ENCODE measurements around the gene MEGF6. TPM values are rescaled to one million over a fixed set of nuclear protein-coding genes. Genes with fewer than 3 reads are reported as not detected.

The MEGF6 gene
- total RNA-seq, 1 experiment from 2014 or later = 21.3 TPM

DNA sequence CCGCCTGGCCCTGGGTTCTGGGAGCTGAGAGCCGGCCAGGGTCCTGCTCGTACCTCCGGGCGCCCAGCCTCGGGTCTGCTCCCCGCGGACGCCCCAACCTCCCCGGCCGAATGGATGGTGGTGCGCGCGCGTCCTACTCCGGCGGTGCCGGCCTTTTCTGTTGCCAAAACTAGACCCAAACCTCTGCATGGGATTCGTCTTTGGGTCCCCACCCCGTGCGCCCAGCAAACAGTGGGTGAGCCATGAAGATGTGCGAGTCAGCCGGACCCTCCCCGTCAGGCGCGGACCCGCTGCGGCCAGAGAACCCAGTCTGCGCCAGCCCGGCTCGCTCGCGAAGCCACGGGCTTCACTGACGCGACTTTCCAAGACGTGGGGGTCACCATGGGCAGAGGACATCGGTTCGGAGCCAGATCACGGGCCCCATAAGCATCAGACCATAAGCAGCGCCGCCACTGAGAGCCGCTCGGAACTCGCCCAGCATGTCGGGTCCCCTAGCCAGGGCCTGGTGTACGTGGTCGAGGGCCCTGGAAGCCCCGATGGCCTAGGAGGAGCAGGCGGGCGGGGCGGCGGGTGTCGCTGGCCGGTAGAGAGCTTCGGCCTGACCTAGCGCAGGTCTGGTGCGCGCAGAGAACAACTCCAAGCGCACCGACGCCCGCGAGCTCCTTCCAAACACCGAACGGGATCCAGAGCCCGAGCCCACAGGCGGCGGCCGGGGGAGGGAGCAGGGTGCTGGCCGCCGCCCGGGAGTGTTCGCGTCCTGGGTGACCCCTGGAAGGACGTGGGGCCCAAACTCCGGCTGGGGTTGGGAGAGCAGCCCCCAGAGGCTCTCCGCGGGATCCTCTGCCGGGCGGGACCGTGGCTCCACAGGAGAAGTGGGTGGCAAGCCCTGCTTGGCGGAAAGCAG lies 40.0 kb upstream of the MEGF6 start:
- Histone ChIP-seq H3K23me2 (ENCODE audit: insufficient read length, low read depth, low read length, poor library complexity, severe bottlenecking) (peaks cover 28% of the 10 kb centered on the region), H3K56ac (ENCODE audit: insufficient read length, low read depth, low read length) (no peak overlapping the region), H3K9ac (ENCODE audit: extremely low read depth, insufficient read length, low read length) (no peak overlapping the region), H2AK5ac (ENCODE audit: insufficient read length, low read length) (no peak overlapping the region), H2AFZ (ENCODE audit: low read length) (no peak overlapping the region), H2BK5ac (ENCODE audit: insufficient read length, low read length) (no peak overlapping the region), H4K91ac (ENCODE audit: insufficient read length, low read depth, low read length) (no peak overlapping the region), H4K5ac (ENCODE audit: insufficient read length, low read depth, low read length) (no peak overlapping the region), H3K4me2 (ENCODE audit: insufficient read depth, insufficient read length, low read length) (peak overlapping the region; percentile 65), H3K18ac (ENCODE audit: insufficient read length, low read depth, low read length) (no peak overlapping the region), H2BK15ac (ENCODE audit: low read depth, low read length) (no peak overlapping the region), H2BK12ac (ENCODE audit: insufficient read length, low read depth, low read length) (no peak overlapping the region), H2BK20ac (ENCODE audit: low read depth, low read length, poor library complexity, severe bottlenecking) (no peak overlapping the region), H4K20me1 (ENCODE audit: control insufficient read depth, insufficient read depth, insufficient read length) (no peaks in the 10 kb centered on the region), H3K79me1 (ENCODE audit: insufficient read depth, low read depth, low read length, poor library complexity, severe bottlenecking) (no peaks in the 10 kb centered on the region), H3K9me3 (ENCODE audit: control insufficient read depth, low read depth, low read length) (no peaks in the 10 kb centered on the region), H2BK120ac (ENCODE audit: low read depth, low read length, poor library complexity, severe bottlenecking) (no peak overlapping the region), H3K14ac (ENCODE audit: insufficient read depth, low read length) (no peak overlapping the region; the same call in 1 of the 2 replicates), H3T11ph (ENCODE audit: low read length) (no peak overlapping the region), H3K27me3 (ENCODE audit: insufficient read depth, low read length) (peaks cover 40% of the 10 kb centered on the region), H3K23ac (ENCODE audit: insufficient read length, low read depth, low read length) (no peak overlapping the region), H3K27ac (ENCODE audit: insufficient read length, low read depth, low read length) (no peak overlapping the region), H4K8ac (replicated peaks; ENCODE audit: insufficient read length, low read depth, low read length) (no peak overlapping the region), H3K4me1 (ENCODE audit: insufficient read depth, low read length) (no peaks in the 10 kb centered on the region), H3K4ac (ENCODE audit: low read depth, low read length) (no peak overlapping the region), H3K79me2 (ENCODE audit: insufficient read depth, low read length) (peaks cover 3% of the 10 kb centered on the region; the same call in 1 of the 2 replicates)
- peaks cover 0 to 2% of the 10 kb centered on the region in 2 experiments; a peak in 1 of 5 replicates for H3K9me3 Mint-ChIP-seq
- WGBS (ENCODE audit: extremely low coverage, insufficient read length, low lambda C conversion rate) = no CpG with 5 or more reads among the region's 83 CpGs
- peaks cover 59% of the 10 kb centered on the region for H3K27me3 Mint-ChIP-seq (ENCODE audit: low read depth)
- peaks cover 0 to 13% (median 6%) of the 10 kb centered on the region in 3 experiments; a peak in 6 of 7 replicates for H3K36me3 Mint-ChIP-seq (ENCODE audit: insufficient read depth in 1 of 3, low read depth in 3 of 3)
- H3K4me1 Mint-ChIP-seq = peaks cover 15 to 17% of the 10 kb centered on the region in 2 experiments
- H3K4me3 Mint-ChIP-seq = peak overlapping the region; percentile 64 to 85
- no peak overlapping the region for H3K27ac Mint-ChIP-seq
- peak; percentile 67 for DNase-seq
- TF ChIP-seq, protein P1, sequence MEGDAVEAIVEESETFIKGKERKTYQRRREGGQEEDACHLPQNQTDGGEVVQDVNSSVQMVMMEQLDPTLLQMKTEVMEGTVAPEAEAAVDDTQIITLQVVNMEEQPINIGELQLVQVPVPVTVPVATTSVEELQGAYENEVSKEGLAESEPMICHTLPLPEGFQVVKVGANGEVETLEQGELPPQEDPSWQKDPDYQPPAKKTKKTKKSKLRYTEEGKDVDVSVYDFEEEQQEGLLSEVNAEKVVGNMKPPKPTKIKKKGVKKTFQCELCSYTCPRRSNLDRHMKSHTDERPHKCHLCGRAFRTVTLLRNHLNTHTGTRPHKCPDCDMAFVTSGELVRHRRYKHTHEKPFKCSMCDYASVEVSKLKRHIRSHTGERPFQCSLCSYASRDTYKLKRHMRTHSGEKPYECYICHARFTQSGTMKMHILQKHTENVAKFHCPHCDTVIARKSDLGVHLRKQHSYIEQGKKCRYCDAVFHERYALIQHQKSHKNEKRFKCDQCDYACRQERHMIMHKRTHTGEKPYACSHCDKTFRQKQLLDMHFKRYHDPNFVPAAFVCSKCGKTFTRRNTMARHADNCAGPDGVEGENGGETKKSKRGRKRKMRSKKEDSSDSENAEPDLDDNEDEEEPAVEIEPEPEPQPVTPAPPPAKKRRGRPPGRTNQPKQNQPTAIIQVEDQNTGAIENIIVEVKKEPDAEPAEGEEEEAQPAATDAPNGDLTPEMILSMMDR (conservative IDR thresholded peaks at IDR 0.05) = no peak
